H9 (cell line): Measurements from ENCODE around the gene SRSF12. TPM values are rescaled to one million over a fixed set of nuclear protein-coding genes. Genes with fewer than 3 reads are reported as not detected.

Experiments used
- DNase-seq: peaks from one replicate; pipeline ENCODE4 v3.0.0-alpha.2; 2017
- H2AFZ ChIP-seq: one replicate; pipeline ENCODE4 v1.6.1; 2013; ENCODE audit warnings: mild to moderate bottlenecking, low read length, control low read depth, moderate library complexity
- H2AK5ac ChIP-seq: 2 replicates; pipeline ENCODE4 v1.6.1; 2013; ENCODE audit warnings: low read length, control low read depth, mixed read lengths; ENCODE audit not compliant: insufficient read length
- H2BK120ac ChIP-seq: one replicate; pipeline ENCODE4 v1.6.1; 2013; ENCODE audit warnings: low read depth, mild to moderate bottlenecking, low read length, control low read depth, inconsistent platforms; ENCODE audit not compliant: poor library complexity, severe bottlenecking
- H2BK12ac ChIP-seq: 2 replicates; pipeline ENCODE4 v1.6.1; 2013; ENCODE audit warnings: low read length, control low read depth, mixed read lengths, low read depth; ENCODE audit not compliant: insufficient read length
- H2BK15ac ChIP-seq: 2 replicates; pipeline ENCODE4 v1.6.1; 2013; ENCODE audit warnings: low read depth, low read length, control low read depth
- H2BK20ac ChIP-seq: one replicate; pipeline ENCODE4 v1.6.1; 2013; ENCODE audit warnings: low read depth, mild to moderate bottlenecking, low read length, control low read depth, inconsistent platforms; ENCODE audit not compliant: poor library complexity, severe bottlenecking
- H2BK5ac ChIP-seq: 2 replicates; pipeline ENCODE4 v1.6.1; 2013; ENCODE audit warnings: low read length, control low read depth, mixed read lengths; ENCODE audit not compliant: insufficient read length
- H3K14ac ChIP-seq: 2 replicates; pipeline ENCODE4 v1.6.1; 2013; ENCODE audit warnings: low read length, control low read depth; ENCODE audit not compliant: insufficient read depth
- H3K18ac ChIP-seq: 2 replicates; pipeline ENCODE4 v1.6.1; 2013; ENCODE audit warnings: low read depth, mild to moderate bottlenecking, mixed read lengths, low read length, control low read depth; ENCODE audit not compliant: insufficient read length
- H3K23ac ChIP-seq: 2 replicates; pipeline ENCODE4 v1.6.1; 2013; ENCODE audit warnings: low read length, control low read depth, mixed read lengths, low read depth; ENCODE audit not compliant: insufficient read length
- H3K23me2 ChIP-seq: 2 replicates; pipeline ENCODE4 v1.6.1; 2013; ENCODE audit warnings: low read depth, mild to moderate bottlenecking, mixed read lengths, low read length, control low read depth; ENCODE audit not compliant: insufficient read length, poor library complexity, severe bottlenecking
- H3K27ac ChIP-seq: 2 replicates; pipeline ENCODE4 v1.5.1; 2013; ENCODE audit warnings: low read length, control low read depth, mixed read lengths, low read depth; ENCODE audit not compliant: insufficient read length
- H3K27me3 ChIP-seq: 2 replicates; pipeline ENCODE4 v1.6.1; 2013; ENCODE audit warnings: low read length, control low read depth, inconsistent platforms; ENCODE audit not compliant: insufficient read depth
- H3K4ac ChIP-seq: 2 replicates; pipeline ENCODE4 v1.6.1; 2013; ENCODE audit warnings: low read depth, mild to moderate bottlenecking, control low read depth, inconsistent platforms, low read length, moderate library complexity
- H3K4me1 ChIP-seq: 2 replicates; pipeline ENCODE4 v1.6.1; 2013; ENCODE audit warnings: low read length, control low read depth, inconsistent platforms; ENCODE audit not compliant: insufficient read depth
- H3K4me2 ChIP-seq: 2 replicates; pipeline ENCODE4 v1.6.1; 2013; ENCODE audit warnings: low read length, control low read depth, mixed read lengths; ENCODE audit not compliant: insufficient read length, insufficient read depth
- H3K56ac ChIP-seq: 2 replicates; pipeline ENCODE4 v1.6.1; 2013; ENCODE audit warnings: low read depth, mild to moderate bottlenecking, mixed read lengths, low read length, control low read depth; ENCODE audit not compliant: insufficient read length
- H3K79me1 ChIP-seq: 2 replicates; pipeline ENCODE4 v1.6.1; 2013; ENCODE audit warnings: low read depth, mild to moderate bottlenecking, moderate library complexity, low read length, control low read depth, inconsistent platforms; ENCODE audit not compliant: insufficient read depth, poor library complexity, severe bottlenecking
- H3K79me2 ChIP-seq: 2 replicates; pipeline ENCODE4 v1.6.1; 2013; ENCODE audit warnings: low read length, control low read depth, inconsistent platforms; ENCODE audit not compliant: insufficient read depth
- H3K9ac ChIP-seq: 2 replicates; pipeline ENCODE4 v1.6.1; 2013; ENCODE audit warnings: low read length, control low read depth, mixed read lengths; ENCODE audit not compliant: insufficient read length; ENCODE audit errors: extremely low read depth
- H3K9me3 ChIP-seq: one replicate; pipeline ENCODE4 v1.6.1; 2013; ENCODE audit warnings: low read depth, low read length, inconsistent platforms; ENCODE audit not compliant: control insufficient read depth
- H3T11ph ChIP-seq: one replicate; pipeline ENCODE4 v1.6.1; 2013; ENCODE audit warnings: mild to moderate bottlenecking, low read length, control low read depth, inconsistent platforms
- H4K20me1 ChIP-seq: one replicate; pipeline ENCODE4 v1.6.1; 2013; ENCODE audit not compliant: control insufficient read depth, insufficient read length, insufficient read depth
- H4K5ac ChIP-seq: 2 replicates; pipeline ENCODE4 v1.6.1; 2013; ENCODE audit warnings: low read depth, mild to moderate bottlenecking, mixed read lengths, low read length, control low read depth; ENCODE audit not compliant: insufficient read length
- H4K8ac ChIP-seq: replicated peaks from 2 replicates; pipeline ENCODE4 v1.6.1; 2013; ENCODE audit warnings: low read length, control low read depth, mixed read lengths, low read depth; ENCODE audit not compliant: insufficient read length
- H4K91ac ChIP-seq: 2 replicates; pipeline ENCODE4 v1.6.1; 2013; ENCODE audit warnings: low read depth, mild to moderate bottlenecking, moderate library complexity, mixed read lengths, low read length, control low read depth; ENCODE audit not compliant: insufficient read length
- H3K27ac Mint-ChIP-seq, 3 experiments: 2 replicates in 2 of 3; 3 replicates in 1 of 3; pipeline ENCODE4 v1.8.0; 2020 to 2021; ENCODE audit warnings: mixed read lengths in 3 of 3, mild to moderate bottlenecking in 1 of 3, moderate library complexity in 1 of 3
- H3K27me3 Mint-ChIP-seq: 2 replicates; pipeline ENCODE4 v1.8.0; 2021; ENCODE audit warnings: low read depth, mild to moderate bottlenecking, moderate library complexity, mixed read lengths
- H3K36me3 Mint-ChIP-seq, 3 experiments: 2 replicates in 2 of 3; 3 replicates in 1 of 3; pipeline ENCODE4 v1.8.0; 2020 to 2021; ENCODE audit warnings: low read depth in 3 of 3, mixed read lengths in 3 of 3; ENCODE audit not compliant: insufficient read depth in 1 of 3
- H3K4me1 Mint-ChIP-seq, 2 experiments: 2 replicates each; pipeline ENCODE4 v1.8.0; 2020; ENCODE audit warnings: mixed read lengths in 2 of 2
- H3K4me3 Mint-ChIP-seq, 2 experiments: 2 replicates in 1 of 2; 3 replicates in 1 of 2; pipeline ENCODE4 v1.8.0; 2020 to 2021; ENCODE audit warnings: mild to moderate bottlenecking in 2 of 2, mixed read lengths in 2 of 2, moderate library complexity in 1 of 2
- H3K9me3 Mint-ChIP-seq, 2 experiments: 2 replicates in 1 of 2; 3 replicates in 1 of 2; pipeline ENCODE4 v1.8.0; 2020; ENCODE audit warnings: mild to moderate bottlenecking in 2 of 2, mixed read lengths in 2 of 2, moderate library complexity in 1 of 2
- CTCF ChIP-seq: fragments of 200-600 bp; sonication (generic); conservative IDR thresholded peaks from 3 replicates; pipeline ENCODE4 v1.8.0; 2021; ENCODE audit warnings: antibody characterized with exemption, mild to moderate bottlenecking
- WGBS: extraction: QIAGEN DNeasy Blood & Tissue Kit; methylation state at CpG from one replicate; pipeline ENCODE4 v1.1.7; 2013; ENCODE audit warnings: missing lambda C conversion rate, low lambda C conversion rate, mixed read lengths; ENCODE audit not compliant: insufficient read length; ENCODE audit errors: extremely low coverage; 5-methylcytosine and 5-hydroxymethylcytosine counted together
- total RNA-seq: library from RNA; stranded (reverse); gene quantifications from 2 replicates; pipeline ENCODE4 v1.2.1, GENCODE V29; 2021

Gene SRSF12
- total RNA-seq, 1 experiment from 2014 or later = 7.6 TPM

- H3T11ph ChIP-seq = no peak overlapping the region
- H3K27me3 ChIP-seq = no peaks in the 10 kb centered on the region
- H2BK5ac ChIP-seq = no peak overlapping the region
- H4K8ac ChIP-seq = no peak overlapping the region
- no peak overlapping the region for H4K5ac ChIP-seq
- H3K4me1 ChIP-seq = no peaks in the 10 kb centered on the region
- Mint-ChIP-seq H3K36me3 (peaks cover 0 to 10% (median 9%) of the 10 kb centered on the region in 3 experiments; a peak in 5 of 7 replicates), H3K27me3 (no peaks in the 10 kb centered on the region), H3K9me3 (no peaks in the 10 kb centered on the region), H3K4me3 (no peak overlapping the region), H3K27ac (no peak overlapping the region), H3K4me1 (no peaks in the 10 kb centered on the region; a peak in 1 of 4 replicates)
- H2AFZ ChIP-seq = no peak overlapping the region
- no peak overlapping the region for H3K4ac ChIP-seq
- no peak overlapping the region for H4K91ac ChIP-seq
- no peaks in the 10 kb centered on the region for H3K23me2 ChIP-seq
- H3K79me1 ChIP-seq = no peaks in the 10 kb centered on the region
- no peak for TF ChIP-seq CTCF
- H3K27ac ChIP-seq = no peak overlapping the region
- no peak overlapping the region for H3K14ac ChIP-seq
- H3K23ac ChIP-seq = no peak overlapping the region
- no peak overlapping the region for H2BK120ac ChIP-seq
- H3K9me3 ChIP-seq = no peaks in the 10 kb centered on the region
- H2BK15ac ChIP-seq = no peak overlapping the region
- no peak overlapping the region for H3K4me2 ChIP-seq
- H2AK5ac ChIP-seq = no peak overlapping the region
- H3K56ac ChIP-seq = no peak overlapping the region
- no CpG with 5 or more reads among the region's 8 CpGs for WGBS
- H3K79me2 ChIP-seq = no peaks in the 10 kb centered on the region
- no peaks in the 10 kb centered on the region for H4K20me1 ChIP-seq
- no peak for DNase-seq
- H2BK20ac ChIP-seq = no peak overlapping the region
- no peak overlapping the region for H3K18ac ChIP-seq
- H3K9ac ChIP-seq = no peak overlapping the region
- no peak overlapping the region for H2BK12ac ChIP-seq
Measured at GRCh38 chr6:89098461-89098860, 19.4 kb downstream of the SRSF12 start.
